ENCODE data around the gene PALM.
A peak's percentile ranks its signal among the peaks of the same experiment; 100 is the strongest.

PALM gene

GRCh38 chr19:681029-682019, 27.4 kb upstream of the PALM start:
- H3K4me3 ChIP-seq (ENCODE audit: low read depth in 1 of 2, low read length in 2 of 2): peak overlapping the region; percentile 32 to 55
- H3K4me1 ChIP-seq (ENCODE audit: insufficient read depth, low read length): peaks cover 17% of the 10 kb centered on the region
- no peak overlapping the region for H3K9ac ChIP-seq (ENCODE audit: low read length)
- H3K27me3 ChIP-seq (ENCODE audit: control insufficient read depth in 1 of 2, insufficient read depth in 2 of 2, low read length in 2 of 2): peaks cover 0 to 6% of the 10 kb centered on the region in 2 donors
- H3K9me3 ChIP-seq (ENCODE audit: low read length): no peaks in the 10 kb centered on the region
- H3K27ac ChIP-seq (ENCODE audit: low read depth, low read length): peak overlapping the region; percentile 91
- H3K36me3 ChIP-seq (ENCODE audit: insufficient read depth, low read length): no peaks in the 10 kb centered on the region

- H3K4me1 ChIP-seq (ENCODE audit: insufficient read depth, low read length): peaks cover 15% of the 10 kb centered on the region
- H3K4me3 ChIP-seq (ENCODE audit: low read depth in 1 of 2, low read length in 2 of 2): no peak overlapping the region
- no peaks in the 10 kb centered on the region for H3K36me3 ChIP-seq (ENCODE audit: insufficient read depth, low read length)
- no peak overlapping the region for H3K27ac ChIP-seq (ENCODE audit: low read depth, low read length)
- H3K27me3 ChIP-seq (ENCODE audit: control insufficient read depth in 1 of 2, insufficient read depth in 2 of 2, low read length in 2 of 2): no peaks in the 10 kb centered on the region
- no peaks in the 10 kb centered on the region for H3K9me3 ChIP-seq (ENCODE audit: low read length)
- H3K9ac ChIP-seq (ENCODE audit: low read length): no peak overlapping the region
Observed at GRCh38 chr19:682678-683320, 25.9 kb upstream of the PALM start.

- no peak overlapping the region for H3K27ac ChIP-seq (ENCODE audit: low read depth, low read length)
- no peaks in the 10 kb centered on the region for H3K9me3 ChIP-seq (ENCODE audit: low read length)
- no peak overlapping the region for H3K4me3 ChIP-seq (ENCODE audit: low read depth in 1 of 2, low read length in 2 of 2)
- no peaks in the 10 kb centered on the region for H3K36me3 ChIP-seq (ENCODE audit: insufficient read depth, low read length)
- no peaks in the 10 kb centered on the region for H3K4me1 ChIP-seq (ENCODE audit: insufficient read depth, low read length)
- H3K27me3 ChIP-seq (ENCODE audit: control insufficient read depth in 1 of 2, insufficient read depth in 2 of 2, low read length in 2 of 2): no peaks in the 10 kb centered on the region
- no peak overlapping the region for H3K9ac ChIP-seq (ENCODE audit: low read length)
Observed at GRCh38 chr19:685454-685931, 23.2 kb upstream of the PALM start.

- H3K27me3 ChIP-seq (ENCODE audit: control insufficient read depth in 1 of 2, insufficient read depth in 2 of 2, low read length in 2 of 2): no peaks in the 10 kb centered on the region
- H3K4me3 ChIP-seq (ENCODE audit: low read depth in 1 of 2, low read length in 2 of 2): no peak overlapping the region
- H3K9me3 ChIP-seq (ENCODE audit: low read length): no peaks in the 10 kb centered on the region
- no peak overlapping the region for H3K27ac ChIP-seq (ENCODE audit: low read depth, low read length)
- no peak overlapping the region for H3K9ac ChIP-seq (ENCODE audit: low read length)
- no peaks in the 10 kb centered on the region for H3K36me3 ChIP-seq (ENCODE audit: insufficient read depth, low read length)
- no peaks in the 10 kb centered on the region for H3K4me1 ChIP-seq (ENCODE audit: insufficient read depth, low read length)
Observed at GRCh38 chr19:686589-687297, 22.0 kb upstream of the PALM start.

- Histone ChIP-seq H3K36me3 (ENCODE audit: insufficient read depth, low read length) (no peaks in the 10 kb centered on the region), H3K9me3 (ENCODE audit: low read length) (no peaks in the 10 kb centered on the region), H3K4me1 (ENCODE audit: insufficient read depth, low read length) (no peaks in the 10 kb centered on the region), H3K27me3 (ENCODE audit: control insufficient read depth in 1 of 2, insufficient read depth in 2 of 2, low read length in 2 of 2) (no peaks in the 10 kb centered on the region), H3K9ac (ENCODE audit: low read length) (no peak overlapping the region), H3K4me3 (ENCODE audit: low read depth in 1 of 2, low read length in 2 of 2) (no peak overlapping the region), H3K27ac (ENCODE audit: low read depth, low read length) (no peak overlapping the region)
Observed at GRCh38 chr19:687569-688166, 21.1 kb upstream of the PALM start.

GRCh38 chr19:688214-688613, 20.5 kb upstream of the PALM start:
- Histone ChIP-seq H3K27me3 (ENCODE audit: control insufficient read depth in 1 of 2, insufficient read depth in 2 of 2, low read length in 2 of 2) (no peaks in the 10 kb centered on the region), H3K27ac (ENCODE audit: low read depth, low read length) (no peak overlapping the region), H3K9ac (ENCODE audit: low read length) (no peak overlapping the region), H3K4me1 (ENCODE audit: insufficient read depth, low read length) (no peaks in the 10 kb centered on the region), H3K9me3 (ENCODE audit: low read length) (no peaks in the 10 kb centered on the region), H3K4me3 (ENCODE audit: low read depth in 1 of 2, low read length in 2 of 2) (no peak overlapping the region), H3K36me3 (ENCODE audit: insufficient read depth, low read length) (no peaks in the 10 kb centered on the region)

GRCh38 chr19:688992-689391, 19.7 kb upstream of the PALM start:
- Histone ChIP-seq H3K9ac (ENCODE audit: low read length) (no peak overlapping the region), H3K36me3 (ENCODE audit: insufficient read depth, low read length) (no peaks in the 10 kb centered on the region), H3K4me1 (ENCODE audit: insufficient read depth, low read length) (no peaks in the 10 kb centered on the region), H3K27ac (ENCODE audit: low read depth, low read length) (no peak overlapping the region), H3K4me3 (ENCODE audit: low read depth in 1 of 2, low read length in 2 of 2) (no peak overlapping the region), H3K27me3 (ENCODE audit: control insufficient read depth in 1 of 2, insufficient read depth in 2 of 2, low read length in 2 of 2) (no peaks in the 10 kb centered on the region), H3K9me3 (ENCODE audit: low read length) (no peaks in the 10 kb centered on the region)

- no peaks in the 10 kb centered on the region for H3K36me3 ChIP-seq (ENCODE audit: insufficient read depth, low read length)
- no peaks in the 10 kb centered on the region for H3K9me3 ChIP-seq (ENCODE audit: low read length)
- no peaks in the 10 kb centered on the region for H3K4me1 ChIP-seq (ENCODE audit: insufficient read depth, low read length)
- no peak overlapping the region for H3K27ac ChIP-seq (ENCODE audit: low read depth, low read length)
- no peak overlapping the region for H3K4me3 ChIP-seq (ENCODE audit: low read depth in 1 of 2, low read length in 2 of 2)
- H3K9ac ChIP-seq (ENCODE audit: low read length): no peak overlapping the region
- H3K27me3 ChIP-seq (ENCODE audit: control insufficient read depth in 1 of 2, insufficient read depth in 2 of 2, low read length in 2 of 2): peaks cover 0 to 7% of the 10 kb centered on the region in 2 donors
Observed at GRCh38 chr19:690203-690602, 18.5 kb upstream of the PALM start.

- H3K4me3 ChIP-seq (ENCODE audit: low read depth in 1 of 2, low read length in 2 of 2): no peak overlapping the region
- no peaks in the 10 kb centered on the region for H3K36me3 ChIP-seq (ENCODE audit: insufficient read depth, low read length)
- no peaks in the 10 kb centered on the region for H3K4me1 ChIP-seq (ENCODE audit: insufficient read depth, low read length)
- no peaks in the 10 kb centered on the region for H3K9me3 ChIP-seq (ENCODE audit: low read length)
- no peak overlapping the region for H3K9ac ChIP-seq (ENCODE audit: low read length)
- H3K27me3 ChIP-seq (ENCODE audit: control insufficient read depth in 1 of 2, insufficient read depth in 2 of 2, low read length in 2 of 2): peaks cover 0 to 14% of the 10 kb centered on the region in 2 donors
- no peak overlapping the region for H3K27ac ChIP-seq (ENCODE audit: low read depth, low read length)
Observed at GRCh38 chr19:694481-695351, 14.0 kb upstream of the PALM start.

GRCh38 chr19:695352-695949, 13.3 kb upstream of the PALM start, which contains the start of gene PRSS57:
TSS of gene PRSS57 (minus strand) at chr19:695452. CDS start at chr19:695430, 22 bp downstream.
- H3K36me3 ChIP-seq (ENCODE audit: insufficient read depth, low read length): no peaks in the 10 kb centered on the region
- H3K4me1 ChIP-seq (ENCODE audit: insufficient read depth, low read length): no peaks in the 10 kb centered on the region
- no peak within 1 kb of the TSS for H3K4me3 ChIP-seq (ENCODE audit: low read depth in 1 of 2, low read length in 2 of 2)
- H3K27me3 ChIP-seq (ENCODE audit: control insufficient read depth in 1 of 2, insufficient read depth in 2 of 2, low read length in 2 of 2): peaks cover 0 to 14% of the 10 kb centered on the region in 2 donors
- no peak within 1 kb of the TSS for H3K9ac ChIP-seq (ENCODE audit: low read length)
- H3K9me3 ChIP-seq (ENCODE audit: low read length): no peaks in the 10 kb centered on the region
- no peak within 1 kb of the TSS for H3K27ac ChIP-seq (ENCODE audit: low read depth, low read length)
